ENCODE results near the gene CFAP157.
A peak's percentile ranks its signal among the peaks of the same experiment; 100 is the strongest.

The CFAP157 gene

DNA sequence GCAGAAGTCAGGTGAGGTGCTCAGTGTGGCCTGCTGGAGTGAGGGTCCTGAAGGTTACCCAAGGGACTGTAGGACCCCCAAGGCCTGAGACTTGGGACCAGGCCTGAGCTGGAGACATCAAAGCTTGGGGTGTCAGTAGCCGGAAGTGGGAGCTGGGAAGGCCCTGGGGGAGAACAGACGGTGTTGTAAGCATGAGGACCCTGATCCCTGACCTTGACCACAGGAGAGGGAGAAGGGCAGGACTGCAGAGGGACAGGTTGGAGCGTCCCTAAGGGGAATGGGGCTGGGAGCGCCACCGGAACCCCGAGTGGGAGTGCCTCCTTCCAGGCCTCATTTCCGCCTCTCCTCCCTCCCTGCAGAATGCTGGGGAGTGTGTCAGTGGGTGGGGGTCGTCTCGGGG, 9.6 kb downstream of the CFAP157 start:
- no peak for DNase-seq

- no peak for DNase-seq
Observed at GRCh38 chr9:127717766-127718165, 11.0 kb downstream of the CFAP157 start.

DNA sequence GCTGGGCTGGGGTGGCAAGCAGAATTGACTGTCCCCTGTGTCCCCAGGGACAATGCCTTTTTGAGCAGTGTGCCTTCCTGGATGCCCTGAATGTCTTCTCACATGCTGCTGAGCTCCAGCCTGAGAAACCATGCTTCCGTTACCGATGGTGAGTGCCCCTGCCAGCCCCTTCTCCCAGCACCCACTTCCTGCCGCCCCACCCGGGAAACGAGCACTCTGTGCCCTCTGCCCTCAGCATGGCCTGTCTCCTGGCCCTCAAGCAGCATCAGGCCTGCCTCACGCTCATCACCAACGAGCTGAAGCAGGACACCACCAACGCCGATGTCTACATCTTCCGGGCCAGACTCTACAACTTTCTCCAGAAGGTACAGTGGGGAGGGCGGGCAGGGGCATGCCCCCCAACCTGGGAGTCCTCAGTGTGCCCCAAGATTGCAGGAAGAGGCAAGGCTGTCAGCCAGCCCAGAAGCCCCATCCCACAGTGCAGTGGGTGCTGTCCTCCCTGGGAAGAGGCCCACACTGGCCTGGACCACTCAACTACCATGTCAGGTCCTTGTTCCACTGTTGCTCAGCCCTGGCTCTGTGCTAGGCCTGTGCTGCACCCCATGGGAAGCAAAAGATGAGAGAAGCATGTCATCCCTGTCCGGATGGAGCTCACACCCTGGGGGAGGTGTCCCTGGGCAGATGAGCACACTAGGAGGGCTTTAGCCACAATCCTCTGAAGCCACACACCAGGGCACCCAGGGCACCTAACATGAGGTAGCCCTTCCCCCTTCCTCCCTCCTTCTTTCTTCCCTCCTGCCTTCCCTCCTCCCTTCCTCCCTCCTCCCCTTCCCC, 13.5 kb downstream of the CFAP157 start:
- DNase-seq, result no peak

- DNase-seq, result no peak
Observed at GRCh38 chr9:127720865-127721227, 14.1 kb downstream of the CFAP157 start.

GRCh38 chr9:127721391-127721821, 14.6 kb downstream of the CFAP157 start:
- DNase-seq, result no peak

DNA sequence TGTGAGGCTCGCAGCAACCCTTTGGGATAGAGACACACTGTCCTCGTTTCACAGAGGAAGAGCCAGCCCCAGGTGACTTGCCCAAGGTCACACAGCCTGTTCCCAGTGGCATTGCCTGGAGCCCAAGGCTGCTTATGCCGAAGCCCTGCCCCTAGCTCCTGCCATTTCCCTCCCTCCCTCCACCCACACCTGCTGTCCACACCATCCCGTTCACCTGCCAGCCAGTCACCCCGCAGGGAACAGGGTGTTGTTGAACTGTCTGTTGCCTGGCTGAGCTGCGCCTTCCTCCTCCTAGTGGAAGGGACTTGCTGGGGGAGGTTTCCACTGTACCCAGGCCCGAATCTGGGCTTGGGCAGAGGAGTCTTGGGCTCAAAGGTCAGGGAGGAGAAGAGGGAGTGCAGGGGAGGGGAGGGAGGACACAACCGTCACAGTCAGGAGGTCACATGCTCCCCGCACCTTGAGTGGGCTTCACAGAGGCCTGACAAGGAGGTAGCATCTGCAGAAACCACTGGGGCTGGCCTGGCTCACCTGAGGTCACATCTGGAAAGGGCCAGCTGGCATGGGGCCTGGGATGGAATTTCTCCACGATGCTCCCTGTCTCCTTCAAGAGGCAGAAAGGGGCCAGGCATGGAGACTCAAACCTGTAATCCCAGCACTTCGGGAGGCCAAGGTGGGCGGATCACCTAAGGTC, 15.4 kb downstream of the CFAP157 start:
- no peak for DNase-seq

GRCh38 chr9:127723013-127723412, 16.2 kb downstream of the CFAP157 start:
- DNase-seq, result no peak

DNA sequence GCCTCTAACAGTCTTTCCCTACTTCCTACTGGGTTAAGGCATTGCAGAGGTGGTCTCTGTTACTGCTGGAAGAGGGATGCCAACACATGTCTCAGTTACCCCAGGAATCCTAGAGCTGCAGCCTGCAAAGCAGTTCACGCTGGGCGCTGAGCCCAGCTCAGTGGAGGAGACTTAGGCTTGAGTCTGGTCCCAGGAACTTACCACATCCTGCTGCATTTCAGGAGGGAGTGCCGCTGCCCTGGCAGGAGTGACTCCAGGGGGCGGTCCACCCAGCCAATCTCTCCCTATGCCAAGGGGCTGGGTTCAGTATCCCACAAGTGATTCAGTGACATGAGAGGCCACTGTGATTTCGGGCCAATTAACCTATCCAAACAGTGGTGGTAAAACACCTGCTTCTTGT, 16.7 kb downstream of the CFAP157 start:
- no peak for DNase-seq

GRCh38 chr9:127724012-127724411, 17.2 kb downstream of the CFAP157 start:
- DNase-seq, result no peak

GRCh38 chr9:127726871-127727270, 20.1 kb downstream of the CFAP157 start:
- DNase-seq, result no peak

DNA sequence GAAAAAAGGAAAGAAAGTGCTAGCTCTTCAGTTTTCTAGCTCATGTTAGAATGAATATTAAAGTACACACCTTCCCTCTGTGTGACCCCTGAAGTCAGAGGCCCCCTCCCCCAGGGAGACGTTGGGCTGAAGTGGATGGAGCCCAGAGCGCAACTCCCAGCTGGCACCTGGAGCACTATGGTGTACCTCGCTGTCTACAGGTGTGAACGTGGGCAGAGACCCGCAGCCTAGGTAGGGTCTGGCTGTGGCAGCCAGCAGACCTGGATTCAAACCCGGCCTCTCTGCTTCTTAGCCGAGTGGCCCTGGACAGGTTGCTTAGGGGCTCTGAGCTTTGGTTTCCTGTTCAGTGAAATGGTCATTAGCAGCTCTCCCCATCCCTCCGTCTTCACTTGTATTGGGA, 22.0 kb downstream of the CFAP157 start:
- DNase-seq, result no peak

DNA sequence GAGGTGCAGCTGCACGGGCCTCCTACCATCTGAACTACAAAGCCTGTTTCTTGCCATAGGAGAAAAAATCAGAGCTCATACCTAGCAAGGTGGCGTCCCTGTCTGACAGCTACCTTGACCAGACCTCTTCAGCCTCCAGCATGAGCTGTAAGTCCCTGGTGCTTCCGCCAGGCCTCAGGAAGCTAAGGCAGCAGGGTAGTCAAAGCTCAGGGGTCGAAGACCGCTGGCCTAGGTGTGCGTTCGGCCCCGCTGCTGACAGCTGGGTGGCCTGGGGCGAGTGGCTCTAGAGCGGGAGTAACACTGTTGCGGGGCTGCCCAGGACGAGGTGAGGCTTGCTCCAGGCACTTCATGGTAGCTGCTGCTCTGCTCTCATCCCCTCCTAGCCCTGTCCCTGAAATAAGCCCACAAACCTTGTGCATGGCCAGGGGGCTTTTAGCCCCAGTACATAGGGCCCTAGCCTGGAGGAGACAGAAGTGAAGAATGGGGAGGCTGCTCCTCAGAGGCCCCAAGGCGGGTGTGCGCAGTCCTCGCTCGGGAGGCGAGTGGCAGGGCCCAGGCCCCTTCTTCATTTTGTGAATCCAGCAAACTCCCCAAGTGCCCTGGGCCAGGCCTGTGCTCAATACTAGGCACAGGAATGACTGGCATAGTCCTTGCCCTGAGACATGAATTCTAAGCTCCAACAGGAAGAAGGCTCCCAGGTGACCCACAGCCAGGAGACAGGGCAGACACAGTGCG, 22.9 kb downstream of the CFAP157 start:
- no peak for DNase-seq

DNA sequence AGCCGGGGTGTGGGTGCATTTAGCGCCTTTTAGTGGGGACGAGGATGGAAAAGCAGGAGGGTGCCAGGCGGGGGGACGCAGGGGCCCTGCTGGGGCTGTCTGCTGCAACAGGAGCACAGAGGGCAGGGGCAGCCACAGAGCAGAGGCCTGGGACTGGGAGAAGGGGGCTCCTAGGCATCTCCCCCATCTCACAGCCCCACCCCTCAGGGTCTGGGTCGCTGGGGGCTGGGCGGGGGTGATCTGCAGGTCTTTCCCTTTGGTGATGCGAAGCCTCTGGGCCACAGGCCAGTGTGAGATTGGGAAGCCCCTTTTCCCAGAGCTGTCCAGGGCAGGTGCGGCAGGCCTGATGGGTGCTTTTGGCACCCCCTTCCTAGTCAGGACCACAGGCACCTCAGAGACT, 23.5 kb downstream of the CFAP157 start:
- DNase-seq, result no peak

DNA sequence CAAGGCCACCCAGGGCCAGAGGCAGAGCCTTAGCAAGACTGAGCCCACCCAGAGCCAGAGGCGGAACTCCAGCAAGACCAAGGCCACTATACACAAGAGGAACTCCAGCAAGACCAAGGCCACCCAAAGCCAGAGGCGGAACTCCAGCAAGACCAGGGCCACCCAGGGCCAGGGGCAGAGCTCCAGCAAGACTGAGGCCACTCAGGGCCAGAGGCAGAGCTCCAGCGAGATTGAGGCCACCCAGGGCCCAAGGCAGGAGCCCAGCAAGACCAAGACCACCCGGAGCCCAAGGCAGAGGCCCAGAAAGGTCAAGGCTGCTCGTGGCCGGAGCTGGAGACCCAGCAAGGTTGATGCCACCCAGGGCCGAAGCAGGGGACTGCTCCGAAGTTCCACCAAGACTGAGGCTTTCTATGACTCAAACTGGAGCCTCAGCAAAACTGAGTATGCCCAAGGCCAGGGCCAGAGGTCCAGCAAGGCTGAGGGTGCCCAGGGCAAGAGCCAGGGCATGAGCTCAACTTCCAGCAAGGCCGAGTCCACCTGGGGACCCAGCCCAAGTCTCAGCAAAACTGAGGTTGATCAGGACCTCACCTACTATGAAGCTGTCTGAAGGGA, 24.1 kb downstream of the CFAP157 start:
- DNase-seq, result no peak

GRCh38 chr9:127731938-127732337, 25.1 kb downstream of the CFAP157 start:
- no peak for DNase-seq

- no peak for DNase-seq
Observed at GRCh38 chr9:127732444-127732843, 25.7 kb downstream of the CFAP157 start.

- DNase-seq, result no peak
Observed at GRCh38 chr9:127733614-127734013, 26.8 kb downstream of the CFAP157 start.

GRCh38 chr9:127734247-127734746, 27.5 kb downstream of the CFAP157 start:
- no peak for DNase-seq

- DNase-seq, result peak; percentile 84
Observed at GRCh38 chr9:127734747-127735529, 28.1 kb downstream of the CFAP157 start, which contains the start of gene TOR2A. Gene TOR2A, minus strand, starts transcription at chr9:127735294. Its CDS starts 24 bp downstream, at chr9:127735270.

DNA sequence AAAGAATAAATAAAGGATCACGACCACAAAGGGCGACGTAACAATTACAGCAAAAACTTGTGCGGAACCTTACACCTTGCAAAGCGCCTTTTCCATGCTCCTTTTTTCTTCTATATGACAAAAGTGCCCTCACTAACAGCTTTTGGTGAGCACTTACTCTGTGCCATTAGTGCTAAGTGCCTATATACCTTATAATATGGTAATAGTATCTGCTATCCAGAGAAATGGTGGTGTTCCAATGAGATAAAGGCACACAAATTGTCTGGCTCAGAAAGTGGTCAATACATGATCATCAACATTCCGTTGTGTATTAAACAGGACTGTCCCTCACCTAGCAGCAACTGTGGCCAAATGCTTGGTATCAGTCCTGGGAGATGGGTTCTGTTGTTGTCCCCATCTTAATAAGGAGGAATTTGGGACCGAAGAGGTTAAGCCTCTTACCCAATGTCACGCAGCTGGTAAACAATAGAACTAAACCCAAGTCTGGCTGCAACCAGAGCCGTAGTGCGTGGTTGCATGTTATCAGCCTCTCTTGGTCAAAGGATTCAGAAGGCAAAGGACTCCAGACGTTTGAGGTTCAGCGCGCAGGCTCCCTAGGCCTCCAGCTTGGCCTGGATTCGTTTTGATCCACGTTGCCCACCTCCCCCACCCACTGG, 28.9 kb downstream of the CFAP157 start:
- no peak for DNase-seq

- DNase-seq, result no peak
Observed at GRCh38 chr9:127738666-127739065, 31.9 kb downstream of the CFAP157 start.
